HCT116 (cell line): ENCODE results near the gene KRTAP5-2.

Experiments
- CEBPB ChIP-seq: IDR thresholded peaks from 2 replicates; pipeline ENCODE4 v1.6.1; 2012; ENCODE audit warnings: low read depth
- CTCF ChIP-seq, 3 experiments: fragments of 200-600 bp in 1 of 3; sonication (generic) in 1 of 3; IDR thresholded peaks in 2 of 3; conservative IDR thresholded peaks in 1 of 3; 2 replicates each; pipeline ENCODE4 v1.5.1; 2012 to 2017; ENCODE audit warnings: low read depth in 2 of 3, low read length in 2 of 3, antibody characterized with exemption in 1 of 3, borderline replicate concordance in 1 of 3, control low read depth in 1 of 3, mild to moderate bottlenecking in 1 of 3, mixed read lengths in 1 of 3, mixed run types in 1 of 3, moderate library complexity in 1 of 3; ENCODE audit not compliant: insufficient read depth in 1 of 3
- ELF1 ChIP-seq: IDR thresholded peaks from 2 replicates; pipeline ENCODE4 v1.6.1; 2012; ENCODE audit warnings: low read depth, borderline replicate concordance
- EZH2 ChIP-seq: fragments of 200-600 bp; sonication (generic); IDR thresholded peaks from 2 replicates; pipeline ENCODE4 v1.6.1; 2017; ENCODE audit warnings: antibody characterized with exemption, mixed run types
- EZH2phosphoT487 ChIP-seq: fragments of 200-600 bp; IDR thresholded peaks from 2 replicates; pipeline ENCODE4 v1.6.1; 2018; ENCODE audit warnings: antibody characterized with exemption, borderline replicate concordance
- MAX ChIP-seq: IDR thresholded peaks from 2 replicates; pipeline ENCODE4 v1.6.1; 2012
- POLR2A ChIP-seq: IDR thresholded peaks from 2 replicates; pipeline ENCODE4 v1.7.0; 2011; ENCODE audit warnings: borderline replicate concordance; ENCODE audit not compliant: insufficient read depth, insufficient read length; ENCODE audit errors: extremely low read depth
- POLR2AphosphoS5 ChIP-seq: IDR thresholded peaks from 2 replicates; pipeline ENCODE4 v1.6.1; 2011; ENCODE audit warnings: mild to moderate bottlenecking, low read depth, low read length, moderate library complexity
- RAD21 ChIP-seq: IDR thresholded peaks from 2 replicates; pipeline ENCODE4 v1.6.1; 2012; ENCODE audit warnings: low read depth, mild to moderate bottlenecking
- REST ChIP-seq: IDR thresholded peaks from 2 replicates; pipeline ENCODE4 v1.6.1; 2012; ENCODE audit warnings: low read depth
- SP1 ChIP-seq: IDR thresholded peaks from 2 replicates; pipeline ENCODE4 v1.6.1; 2012; ENCODE audit warnings: low read depth

GRCh38 chr11:1566381-1567051 is 31.6 kb downstream of the KRTAP5-2 start:
- TF ChIP-seq CEBPB (no peak), EZH2phosphoT487 (no peak), REST (no peak), CTCF (IDR thresholded peaks at IDR 0.05 in 2 of 3, conservative IDR thresholded peaks at IDR 0.05 in 1 of 3; ENCODE audit: borderline replicate concordance in 1 of 3, insufficient read depth in 1 of 3, low read depth in 2 of 3, low read length in 2 of 3) (peak in 2 of 3 experiments; percentile 18 to 22; a peak in 2 of 6 replicates), SP1 (no peak), MAX (no peak), EZH2 (no peak), RAD21 (no peak), POLR2A (no peak), POLR2AphosphoS5 (no peak), ELF1 (no peak)
